Measurements from ENCODE around the gene ZNF558. TPM values are rescaled to one million over a fixed set of nuclear protein-coding genes. Genes with fewer than 3 reads are reported as not detected.

ZNF558 gene
- total RNA-seq, 3 donors from 2014 or later (not counting 1 experiment from before 2014, with no cell fraction given): 20.9 to 26.8 (median 23.8) TPM

DNA sequence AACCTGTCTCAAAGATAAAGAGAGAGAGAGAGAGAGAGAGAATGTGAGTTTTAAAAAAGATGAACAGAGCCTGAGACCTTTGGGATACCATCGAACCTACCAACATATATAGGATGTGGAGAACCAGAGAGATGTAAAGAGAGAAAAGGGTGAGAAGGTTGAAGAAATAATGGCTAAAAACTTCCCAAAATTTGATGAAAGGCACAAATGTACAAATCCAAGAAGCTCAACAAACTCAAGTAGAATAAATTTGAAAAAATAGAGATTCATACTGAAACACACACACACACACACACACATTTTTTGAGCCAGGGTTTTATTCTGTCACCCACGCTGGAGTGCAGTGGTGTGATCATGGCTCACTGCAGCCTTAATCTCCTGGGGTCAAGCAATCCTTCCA, 16.3 kb downstream of the ZNF558 start:
- Mint-ChIP-seq H3K36me3 (peaks cover 82% of the 10 kb centered on the region), H3K27me3 (ENCODE audit: low read depth in 2 of 2) (no peaks in the 10 kb centered on the region), H3K4me3 (no peak overlapping the region), H3K27ac (no peak overlapping the region), H3K9me3 (peaks cover 12 to 33% of the 10 kb centered on the region in 2 donors), H3K4me1 (no peaks in the 10 kb centered on the region)
- H3K4me3 ChIP-seq (ENCODE audit: low read length): no peak overlapping the region
- ATAC-seq (no peak), DNase-seq (no peak)
- no peak overlapping the region for H3K27ac ChIP-seq (ENCODE audit: low read length)
- H3K4me1 ChIP-seq (ENCODE audit: control insufficient read depth, insufficient read depth, low read length): no peaks in the 10 kb centered on the region
- intact Hi-C loops (cut with micrococcal nuclease): no loop called here
- 90% methylated on average over 1 of the region's 2 CpGs for WGBS (ENCODE audit: insufficient coverage)
- H3K9me3 ChIP-seq (ENCODE audit: control insufficient read depth, insufficient read depth, low read length): peaks cover 38% of the 10 kb centered on the region
- H3K36me3 ChIP-seq (ENCODE audit: control insufficient read depth, insufficient read depth, low read length): peaks cover 80% of the 10 kb centered on the region
- TF ChIP-seq, protein P1, sequence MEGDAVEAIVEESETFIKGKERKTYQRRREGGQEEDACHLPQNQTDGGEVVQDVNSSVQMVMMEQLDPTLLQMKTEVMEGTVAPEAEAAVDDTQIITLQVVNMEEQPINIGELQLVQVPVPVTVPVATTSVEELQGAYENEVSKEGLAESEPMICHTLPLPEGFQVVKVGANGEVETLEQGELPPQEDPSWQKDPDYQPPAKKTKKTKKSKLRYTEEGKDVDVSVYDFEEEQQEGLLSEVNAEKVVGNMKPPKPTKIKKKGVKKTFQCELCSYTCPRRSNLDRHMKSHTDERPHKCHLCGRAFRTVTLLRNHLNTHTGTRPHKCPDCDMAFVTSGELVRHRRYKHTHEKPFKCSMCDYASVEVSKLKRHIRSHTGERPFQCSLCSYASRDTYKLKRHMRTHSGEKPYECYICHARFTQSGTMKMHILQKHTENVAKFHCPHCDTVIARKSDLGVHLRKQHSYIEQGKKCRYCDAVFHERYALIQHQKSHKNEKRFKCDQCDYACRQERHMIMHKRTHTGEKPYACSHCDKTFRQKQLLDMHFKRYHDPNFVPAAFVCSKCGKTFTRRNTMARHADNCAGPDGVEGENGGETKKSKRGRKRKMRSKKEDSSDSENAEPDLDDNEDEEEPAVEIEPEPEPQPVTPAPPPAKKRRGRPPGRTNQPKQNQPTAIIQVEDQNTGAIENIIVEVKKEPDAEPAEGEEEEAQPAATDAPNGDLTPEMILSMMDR (IDR thresholded peaks at IDR 0.05): no peak
- H3K27me3 ChIP-seq (ENCODE audit: control insufficient read depth, insufficient read depth, low read length): no peaks in the 10 kb centered on the region

DNA sequence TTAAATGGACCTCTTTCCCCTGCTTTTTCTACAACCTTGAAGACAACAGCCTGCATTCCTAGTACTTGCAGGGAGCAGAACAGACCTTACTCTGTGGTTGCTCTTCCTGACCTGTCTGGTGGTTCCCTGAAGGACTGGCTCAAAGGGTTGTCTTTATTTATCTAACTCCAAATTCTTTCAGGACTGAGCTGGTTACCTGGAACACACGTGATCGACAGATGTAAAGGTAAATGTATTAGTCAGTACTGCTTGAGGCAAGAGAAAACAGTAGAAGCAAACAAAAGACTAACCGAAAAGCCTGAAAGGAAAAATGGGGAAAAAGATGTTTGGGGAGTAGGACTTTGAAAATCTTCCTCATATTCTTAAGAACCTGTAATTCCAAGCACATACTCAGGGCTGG, 17.9 kb downstream of the ZNF558 start:
- 90% methylated on average over 3 of the region's 3 CpGs for WGBS (ENCODE audit: insufficient coverage)
- H3K27ac Mint-ChIP-seq: no peak overlapping the region
- Histone ChIP-seq H3K9me3 (ENCODE audit: control insufficient read depth, insufficient read depth, low read length) (peaks cover 47% of the 10 kb centered on the region), H3K4me3 (ENCODE audit: low read length) (no peak overlapping the region), H3K36me3 (ENCODE audit: control insufficient read depth, insufficient read depth, low read length) (peaks cover 66% of the 10 kb centered on the region), H3K4me1 (ENCODE audit: control insufficient read depth, insufficient read depth, low read length) (no peaks in the 10 kb centered on the region), H3K27ac (ENCODE audit: low read length) (no peak overlapping the region), H3K27me3 (ENCODE audit: control insufficient read depth, insufficient read depth, low read length) (no peaks in the 10 kb centered on the region)
- peaks cover 87% of the 10 kb centered on the region for H3K36me3 Mint-ChIP-seq
- intact Hi-C loops (cut with micrococcal nuclease): no loop called here
- DNase-seq (no peak), ATAC-seq (no peak)
- H3K9me3 Mint-ChIP-seq: peaks cover 12 to 34% of the 10 kb centered on the region in 2 donors
- TF ChIP-seq, protein P1 (IDR thresholded peaks at IDR 0.05): no peak
- H3K27me3 Mint-ChIP-seq (ENCODE audit: low read depth in 2 of 2): no peaks in the 10 kb centered on the region
- H3K4me1 Mint-ChIP-seq: no peaks in the 10 kb centered on the region
- H3K4me3 Mint-ChIP-seq: no peak overlapping the region

DNA sequence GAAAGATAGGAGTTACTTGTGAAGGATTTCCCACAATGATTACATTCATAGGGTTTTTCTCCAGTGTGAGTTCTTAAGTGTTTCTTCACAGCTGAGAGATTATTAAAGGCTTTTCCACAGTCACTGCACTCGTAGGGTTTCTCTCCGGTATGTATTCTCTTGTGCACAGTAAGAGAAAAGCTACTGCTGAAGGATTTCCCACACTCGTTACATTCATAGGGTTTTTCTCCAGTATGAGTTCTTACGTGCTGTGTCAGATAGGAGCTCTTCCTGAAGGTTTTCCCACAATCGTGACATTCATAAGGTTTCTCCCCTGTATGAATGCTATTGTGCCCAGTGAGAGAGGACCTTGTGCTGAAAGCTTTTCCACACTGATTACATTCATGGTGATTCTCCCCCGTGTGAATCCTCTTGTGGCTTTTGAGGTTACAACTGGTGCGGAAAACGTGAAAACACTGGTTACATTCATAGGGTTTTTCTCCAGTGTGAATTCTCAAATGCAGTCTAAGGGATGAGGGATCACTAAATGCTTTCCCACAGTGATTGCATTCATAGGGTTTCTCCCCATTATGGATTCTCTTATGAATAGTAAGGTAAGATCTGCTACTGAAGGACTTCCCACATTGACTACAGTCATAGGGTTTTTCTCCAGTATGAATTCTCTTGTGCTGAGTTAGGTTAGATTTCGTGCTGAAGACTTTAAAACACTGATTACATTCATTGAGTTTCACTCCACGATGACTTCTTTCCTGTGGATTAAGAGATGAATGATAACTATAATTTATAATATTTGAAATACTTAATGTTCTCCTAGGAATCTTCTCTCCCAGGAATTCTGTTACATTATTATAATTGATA, 20.6 kb downstream of the ZNF558 start:
- no peak overlapping the region for H3K4me3 Mint-ChIP-seq
- Histone ChIP-seq H3K27ac (ENCODE audit: low read length) (no peak overlapping the region), H3K9me3 (ENCODE audit: control insufficient read depth, insufficient read depth, low read length) (peaks cover 66% of the 10 kb centered on the region), H3K36me3 (ENCODE audit: control insufficient read depth, insufficient read depth, low read length) (peaks cover 59% of the 10 kb centered on the region), H3K4me3 (ENCODE audit: low read length) (no peak overlapping the region), H3K4me1 (ENCODE audit: control insufficient read depth, insufficient read depth, low read length) (no peaks in the 10 kb centered on the region), H3K27me3 (ENCODE audit: control insufficient read depth, insufficient read depth, low read length) (no peaks in the 10 kb centered on the region)
- DNase-seq (no peak), ATAC-seq (no peak)
- H3K36me3 Mint-ChIP-seq: peaks cover 79% of the 10 kb centered on the region
- H3K9me3 Mint-ChIP-seq: peaks cover 16 to 39% of the 10 kb centered on the region in 2 donors
- 97% methylated on average over 8 of the region's 10 CpGs for WGBS (ENCODE audit: insufficient coverage)
- no peaks in the 10 kb centered on the region for H3K27me3 Mint-ChIP-seq (ENCODE audit: low read depth in 2 of 2)
- H3K27ac Mint-ChIP-seq: no peak overlapping the region
- intact Hi-C loops (cut with micrococcal nuclease): no loop called here
- H3K4me1 Mint-ChIP-seq: no peaks in the 10 kb centered on the region
- TF ChIP-seq, protein P1 (IDR thresholded peaks at IDR 0.05): no peak

Measured in natural killer cell (primary cell).